Body of pancreas (tissue), 4 donors: ENCODE results near the gene SLC7A7. TPM values are rescaled to one million over a fixed set of nuclear protein-coding genes. Genes with fewer than 3 reads are reported as not detected.
"Not testable (repeated sequence)": the region's sequence is repeated elsewhere in the genome, so short reads cannot be mapped to it uniquely, and the experiment has no call there.

Source experiments
- ATAC-seq: fragments of 150-250 bp; one replicate; pipeline ENCODE4 v1.9.1; 2016
- DNase-seq, 4 donors: peaks; one replicate each; pipeline ENCODE4 v3.0.0-alpha.2; 2019
- H3K27ac ChIP-seq, 4 donors: fragments of 200-600 bp; sonication (generic); 1 replicate in 3 of 4; 2 replicates in 1 of 4; pipeline versions ENCODE4 v1.5.1 to v1.6.1; 2016 to 2019; ENCODE audit warnings: mild to moderate bottlenecking in 1 of 4, mixed read lengths in 1 of 4, moderate library complexity in 1 of 4
- H3K27me3 ChIP-seq, 2 donors: fragments of 200-600 bp; sonication (generic); one replicate each; pipeline ENCODE4 v1.6.0; 2016; ENCODE audit warnings: mild to moderate bottlenecking in 1 of 2
- H3K36me3 ChIP-seq, 2 donors: fragments of 200-600 bp; sonication (generic); replicated peaks in 1 of 2; 2 replicates each; pipeline ENCODE4 v1.5.1; 2016; ENCODE audit warnings: low read depth in 2 of 2; ENCODE audit not compliant: insufficient read depth in 1 of 2
- H3K4me1 ChIP-seq: fragments of 200-600 bp; sonication (generic); one replicate; pipeline ENCODE4 v1.6.0; 2016
- H3K4me3 ChIP-seq, 2 donors: fragments of 200-600 bp; sonication (generic); 1 replicate in 1 of 2; 2 replicates in 1 of 2; pipeline ENCODE4 v1.5.1; 2016 to 2019
- H3K9me3 ChIP-seq, 3 donors: fragments of 200-600 bp; sonication (generic); 1 replicate in 2 of 3; 2 replicates in 1 of 3; pipeline ENCODE4 v1.5.1; 2016
- POLR2A ChIP-seq, 3 donors: fragments of 450-650 bp; IDR thresholded peaks; one replicate each; pipeline ENCODE4 v1.6.1; 2016; ENCODE audit warnings: antibody characterized with exemption in 3 of 3, mild to moderate bottlenecking in 2 of 3
- WGBS, 2 donors: methylation state at CpG; one replicate each; pipeline ENCODE4 v1.1.5; 2017; 5-methylcytosine and 5-hydroxymethylcytosine counted together
- intact Hi-C: fragments of 100-400 bp; cut with DNase I; formaldehyde crosslinking; loops from one replicate; pipeline ENCODE4 v1.15.1; 2023
- total RNA-seq, 2 donors: library from RNA; depleted of rRNA; stranded (reverse); fragments of >200 nt; gene quantifications; one replicate each; pipeline ENCODE4 v1.1.0, GENCODE V29; 2016
- TF ChIP-seq, protein P1 (sequence below), 7 experiments: fragments of 450-650 bp in 4 of 7; fragments of 200-600 bp in 3 of 7; sonication (generic) in 3 of 7; IDR thresholded peaks; one replicate each; pipeline ENCODE4 v1.5.1; 2016 to 2019; ENCODE audit warnings: antibody characterized with exemption in 7 of 7

Gene SLC7A7
- total RNA-seq, 2 donors from 2014 or later, result 6.9 to 16.6 TPM

DNA sequence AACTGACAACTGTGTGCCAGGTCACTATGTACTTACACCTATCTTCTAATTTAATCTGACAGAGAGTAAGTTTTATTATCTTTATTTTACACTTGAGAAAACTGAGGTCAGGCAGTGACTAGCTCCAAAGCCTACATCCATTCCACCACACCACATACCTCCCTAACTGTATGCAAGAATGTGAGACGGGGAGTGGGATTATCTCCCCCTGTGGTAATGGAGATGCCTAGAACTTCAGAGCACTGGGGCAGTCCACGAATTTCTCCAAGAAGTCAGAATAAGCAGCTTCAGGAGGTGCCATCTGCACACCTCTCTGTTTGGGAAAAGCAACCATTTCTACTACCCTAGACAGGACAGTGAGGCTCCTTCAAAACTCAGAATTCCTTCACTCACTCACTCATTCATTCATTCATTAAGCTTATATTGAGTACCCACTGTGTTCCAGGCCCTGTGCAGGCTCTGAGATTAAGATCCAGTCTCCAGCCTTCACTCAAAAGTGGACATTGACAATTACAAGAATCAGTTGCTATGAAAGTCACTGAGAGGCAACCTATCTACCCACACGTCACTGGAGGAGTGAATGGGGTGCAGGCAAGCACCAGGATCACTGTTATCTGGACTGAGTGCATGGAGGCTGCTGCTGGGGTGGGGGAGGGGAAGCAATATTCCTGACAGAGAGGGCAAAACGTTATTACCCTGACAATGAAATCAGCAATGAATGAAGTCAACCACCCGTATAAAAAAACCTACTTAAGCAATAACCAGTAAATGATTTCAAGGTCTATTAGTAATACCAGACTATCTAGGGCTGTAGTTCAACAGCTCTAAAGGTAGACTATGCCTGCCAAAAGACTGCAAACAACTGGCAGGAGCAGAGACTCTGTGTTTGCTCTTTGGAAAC lies 18.0 kb downstream of the SLC7A7 start:
- WGBS, 2 donors, result 35 to 40% methylated on average over 5 of the region's 5 CpGs
- Histone ChIP-seq H3K4me3 (no peak overlapping the region), H3K27ac (no peak overlapping the region), H3K36me3 (no peaks in the 10 kb centered on the region), H3K27me3 (no peaks in the 10 kb centered on the region), H3K4me1 (no peaks in the 10 kb centered on the region), H3K9me3 (no peaks in the 10 kb centered on the region)
- no peak for DNase-seq
- ATAC-seq, result no peak
- intact Hi-C loops, result no loop called here
- no peak for TF ChIP-seq POLR2A (IDR thresholded peaks at IDR 0.05)
- TF ChIP-seq, protein P1, sequence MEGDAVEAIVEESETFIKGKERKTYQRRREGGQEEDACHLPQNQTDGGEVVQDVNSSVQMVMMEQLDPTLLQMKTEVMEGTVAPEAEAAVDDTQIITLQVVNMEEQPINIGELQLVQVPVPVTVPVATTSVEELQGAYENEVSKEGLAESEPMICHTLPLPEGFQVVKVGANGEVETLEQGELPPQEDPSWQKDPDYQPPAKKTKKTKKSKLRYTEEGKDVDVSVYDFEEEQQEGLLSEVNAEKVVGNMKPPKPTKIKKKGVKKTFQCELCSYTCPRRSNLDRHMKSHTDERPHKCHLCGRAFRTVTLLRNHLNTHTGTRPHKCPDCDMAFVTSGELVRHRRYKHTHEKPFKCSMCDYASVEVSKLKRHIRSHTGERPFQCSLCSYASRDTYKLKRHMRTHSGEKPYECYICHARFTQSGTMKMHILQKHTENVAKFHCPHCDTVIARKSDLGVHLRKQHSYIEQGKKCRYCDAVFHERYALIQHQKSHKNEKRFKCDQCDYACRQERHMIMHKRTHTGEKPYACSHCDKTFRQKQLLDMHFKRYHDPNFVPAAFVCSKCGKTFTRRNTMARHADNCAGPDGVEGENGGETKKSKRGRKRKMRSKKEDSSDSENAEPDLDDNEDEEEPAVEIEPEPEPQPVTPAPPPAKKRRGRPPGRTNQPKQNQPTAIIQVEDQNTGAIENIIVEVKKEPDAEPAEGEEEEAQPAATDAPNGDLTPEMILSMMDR (IDR thresholded peaks at IDR 0.05), result no peak

DNA sequence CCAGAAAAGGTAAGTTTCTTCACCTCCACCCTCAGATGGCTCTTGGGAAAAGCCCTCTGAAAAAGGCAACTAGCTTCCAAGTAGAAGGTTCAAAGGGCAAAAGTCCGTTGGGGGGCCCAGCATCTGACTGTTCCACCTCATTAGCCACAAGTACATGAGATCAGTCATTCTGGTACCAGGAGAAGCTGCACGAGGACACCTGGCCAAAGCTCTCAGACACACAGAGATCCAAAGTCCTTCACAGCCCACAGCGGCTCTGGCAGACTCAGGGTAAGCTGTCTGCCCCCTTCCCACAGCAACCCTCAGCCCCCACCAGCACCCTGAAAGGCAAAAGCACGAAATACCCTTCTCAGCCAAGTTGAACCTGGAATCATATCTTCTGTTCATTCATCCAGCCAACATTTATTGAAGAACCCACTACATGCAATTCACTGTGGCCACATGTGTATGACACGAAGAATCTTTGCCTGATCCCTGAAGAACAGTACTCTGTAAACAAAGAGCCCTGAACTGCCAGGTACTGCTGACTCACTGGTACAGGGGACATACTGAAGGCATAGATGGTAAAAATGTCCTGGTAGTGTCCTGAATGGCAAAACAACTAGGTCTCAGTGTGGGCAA lies 19.0 kb downstream of the SLC7A7 start:
- Histone ChIP-seq H3K27ac (no peak overlapping the region), H3K4me1 (no peaks in the 10 kb centered on the region), H3K27me3 (no peaks in the 10 kb centered on the region), H3K9me3 (no peaks in the 10 kb centered on the region), H3K36me3 (no peaks in the 10 kb centered on the region), H3K4me3 (no peak overlapping the region)
- WGBS, 2 donors, result 65 to 76% methylated on average over 5 of the region's 5 CpGs
- TF ChIP-seq POLR2A (IDR thresholded peaks at IDR 0.05), result no peak
- TF ChIP-seq, protein P1 (IDR thresholded peaks at IDR 0.05), result no peak
- ATAC-seq (no peak), DNase-seq (no peak)
- intact Hi-C loops, result no loop called here

DNA sequence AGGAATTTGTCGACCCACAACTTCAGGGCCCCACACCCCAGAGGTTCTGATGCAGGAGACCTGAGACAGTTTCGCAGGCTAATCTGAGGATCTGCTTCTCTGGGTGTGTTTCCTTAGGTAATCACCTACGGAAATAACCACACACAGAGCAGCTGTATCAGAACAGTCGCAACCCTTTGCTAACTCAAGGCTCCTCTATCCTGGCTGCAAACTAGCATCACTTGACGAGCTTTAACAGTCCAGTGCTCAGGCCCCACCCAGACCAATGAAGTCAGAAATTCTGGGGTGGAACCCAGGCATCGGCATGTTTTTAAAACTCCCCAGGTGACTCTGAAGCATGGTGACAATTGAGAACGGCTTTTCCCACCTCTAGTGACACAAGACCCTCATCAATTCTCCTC lies 20.7 kb downstream of the SLC7A7 start:
- intact Hi-C loops, result no loop called here
- WGBS, 2 donors, result 69 to 80% methylated on average over 3 to 7 of the region's 7 CpGs

DNA sequence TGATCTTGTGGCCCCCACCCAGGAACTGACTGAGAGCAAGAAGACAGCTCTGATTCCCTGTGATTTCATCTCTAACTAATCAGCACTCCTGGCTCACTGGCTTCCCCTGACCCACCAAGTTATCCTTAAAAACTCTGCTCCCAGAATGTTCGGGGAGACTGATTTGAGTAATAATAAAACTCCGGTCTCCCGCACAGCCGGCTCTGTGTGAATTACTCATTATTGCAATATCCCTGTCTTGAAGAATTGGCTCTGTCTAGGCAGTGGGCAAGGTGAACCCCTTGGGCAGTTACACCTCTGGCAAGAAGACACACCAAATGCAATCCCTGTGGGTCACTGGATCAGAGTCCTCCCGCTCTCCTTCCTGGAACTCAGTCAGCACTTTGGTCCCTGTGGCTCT lies 21.3 kb downstream of the SLC7A7 start:
- no peak overlapping the region for H3K27ac ChIP-seq
- no peak for ATAC-seq
- TF ChIP-seq POLR2A (IDR thresholded peaks at IDR 0.05), result no peak
- TF ChIP-seq, protein P1 (IDR thresholded peaks at IDR 0.05), result no peak

More for the DNA sequence above, 20.7 kb downstream of the SLC7A7 start:
- Histone ChIP-seq H3K27me3 (no peaks in the 10 kb centered on the region), H3K4me3 (no peak overlapping the region), H3K4me1 (no peaks in the 10 kb centered on the region), H3K36me3 (no peaks in the 10 kb centered on the region), H3K9me3 (no peaks in the 10 kb centered on the region), H3K27ac (no peak overlapping the region)
- TF ChIP-seq, protein P1 (IDR thresholded peaks at IDR 0.05), result no peak
- no peak for TF ChIP-seq POLR2A (IDR thresholded peaks at IDR 0.05)
- no peak for DNase-seq
- no peak for ATAC-seq

DNA sequence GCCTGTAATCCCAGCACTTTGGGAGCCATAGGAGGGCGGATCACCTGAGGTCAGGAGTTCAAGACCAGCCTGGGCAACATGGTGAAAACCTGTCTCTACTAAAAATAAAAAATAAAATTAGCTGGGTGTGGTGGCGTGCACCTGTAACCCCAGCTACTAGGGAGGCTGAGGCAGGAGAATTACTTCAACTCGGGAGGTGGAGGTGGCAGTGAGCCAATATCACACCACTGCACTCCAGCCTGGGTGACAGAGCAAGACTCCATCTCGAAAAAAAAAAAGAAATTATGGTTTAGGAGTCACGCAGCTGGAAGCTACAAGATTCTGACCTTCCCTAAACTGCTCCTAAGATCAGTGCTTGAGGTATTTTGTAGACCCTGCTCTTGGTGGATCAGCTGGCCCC lies 21.7 kb downstream of the SLC7A7 start:
- ATAC-seq, H3K27me3 ChIP-seq, H3K27ac ChIP-seq, H3K4me3 ChIP-seq, intact Hi-C loops, H3K9me3 ChIP-seq, H3K4me1 ChIP-seq, DNase-seq, H3K36me3 ChIP-seq: not testable (repeated sequence)
- WGBS, 2 donors, result 55 to 82% methylated on average over 4 to 5 of the region's 5 CpGs

More for the DNA sequence above, 21.3 kb downstream of the SLC7A7 start:
- H3K36me3 ChIP-seq, result no peaks in the 10 kb centered on the region
- H3K27me3 ChIP-seq, result no peaks in the 10 kb centered on the region
- no peak overlapping the region for H3K4me3 ChIP-seq
- H3K4me1 ChIP-seq, result no peaks in the 10 kb centered on the region
- no peaks in the 10 kb centered on the region for H3K9me3 ChIP-seq
- no peak for DNase-seq
- intact Hi-C loops, result no loop called here
- WGBS, 2 donors, result 72 to 76% methylated on average over 5 of the region's 5 CpGs
